H1 (cell line): Measurements from ENCODE around the gene IL37. TPM values are rescaled to one million over a fixed set of nuclear protein-coding genes. Genes with fewer than 3 reads are reported as not detected.

Experiments
- CTCF ChIA-PET: fragments of 300-600 bp; sonication (Branson Sonifier 250); formaldehyde crosslinking; loops from one replicate; lab custom pipeline; 2021; ENCODE audit not compliant: partially characterized antibody; lab: Charles Lee
- POLR2A ChIA-PET: fragments of 300-600 bp; sonication (Branson Sonifier 250); formaldehyde crosslinking; loops from one replicate; lab custom pipeline; 2021; ENCODE audit warnings: inconsistent platforms; ENCODE audit not compliant: partially characterized antibody; lab: Charles Lee
- DNase-seq, 2 experiments: peaks; one replicate each; pipeline versions ENCODE4 v3.0.0 to v3.0.0-alpha.2; 2010 to 2022; ENCODE audit warnings: low spot score in 2 of 2, low read depth in 1 of 2, mixed read lengths in 1 of 2
- FAIRE-seq: peaks from 2 replicates; lab custom pipeline; 2011; peaks lifted over from hg19 to GRCh38; lab: Jason Lieb, UNC
- H2AFZ ChIP-seq: 2 replicates; pipeline ENCODE4 v1.8.1; 2012; ENCODE audit warnings: low read length, inconsistent platforms
- H2AK5ac ChIP-seq: 2 replicates; pipeline ENCODE4 v1.6.1; 2013; ENCODE audit warnings: low read depth, low read length
- H2BK120ac ChIP-seq: replicated peaks from 2 replicates; pipeline ENCODE3; 2013; ENCODE audit warnings: low read depth, low read length, inconsistent platforms
- H2BK12ac ChIP-seq: 2 replicates; pipeline ENCODE4 v1.6.1; 2013; ENCODE audit warnings: low read depth, low read length
- H2BK15ac ChIP-seq: 2 replicates; pipeline ENCODE4 v1.6.1; 2013; ENCODE audit warnings: low read length
- H2BK20ac ChIP-seq: 2 replicates; pipeline ENCODE4 v1.6.1; 2013; ENCODE audit warnings: low read length
- H2BK5ac ChIP-seq: 2 replicates; pipeline ENCODE4 v1.6.1; 2013; ENCODE audit warnings: low read depth, low read length
- H3K14ac ChIP-seq: 2 replicates; pipeline ENCODE4 v1.6.1; 2013; ENCODE audit warnings: inconsistent platforms; ENCODE audit not compliant: insufficient read length
- H3K18ac ChIP-seq: 2 replicates; pipeline ENCODE4 v1.6.1; 2013; ENCODE audit warnings: low read length; ENCODE audit errors: extremely low read depth
- H3K23ac ChIP-seq: 2 replicates; pipeline ENCODE4 v1.6.1; 2013; ENCODE audit warnings: inconsistent platforms; ENCODE audit not compliant: insufficient read length
- H3K23me2 ChIP-seq: 2 replicates; pipeline ENCODE4 v1.6.1; 2013; ENCODE audit warnings: low read depth, low read length
- H3K27ac ChIP-seq: 2 replicates; pipeline ENCODE4 v1.6.1; 2011; ENCODE audit warnings: low read depth, low read length, inconsistent platforms
- H3K27me3 ChIP-seq, 4 experiments: replicated peaks in 1 of 4; 1 replicate in 1 of 4; 2 replicates in 3 of 4; pipeline versions ENCODE4 v1.6.1 to v1.8.1; 2011 to 2013; ENCODE audit warnings: low read length in 3 of 4, mild to moderate bottlenecking in 3 of 4, inconsistent platforms in 2 of 4, mixed read lengths in 2 of 4, moderate library complexity in 1 of 4; ENCODE audit not compliant: control insufficient read depth in 3 of 4, insufficient read depth in 3 of 4; ENCODE audit errors: extremely low read depth in 1 of 4
- H3K36me3 ChIP-seq, 4 experiments: 2 replicates each; pipeline versions ENCODE4 v1.6.1 to v1.8.1; 2011 to 2013; ENCODE audit warnings: mild to moderate bottlenecking in 4 of 4, low read length in 3 of 4, moderate library complexity in 2 of 4, control low read depth in 1 of 4, inconsistent platforms in 1 of 4; ENCODE audit not compliant: insufficient read depth in 4 of 4, control insufficient read depth in 2 of 4
- H3K4ac ChIP-seq: replicated peaks from 2 replicates; pipeline ENCODE3; 2013; ENCODE audit warnings: low read length, low read depth, mixed read lengths, inconsistent platforms; ENCODE audit not compliant: insufficient read length
- H3K4me1 ChIP-seq, 4 experiments: replicated peaks in 1 of 4; 1 replicate in 1 of 4; 2 replicates in 3 of 4; pipeline versions ENCODE4 v1.6.1 to v1.8.1; 2011 to 2013; ENCODE audit warnings: low read length in 3 of 4, inconsistent platforms in 2 of 4, mixed read lengths in 1 of 4; ENCODE audit not compliant: insufficient read depth in 4 of 4, control insufficient read depth in 3 of 4
- H3K4me2 ChIP-seq, 2 experiments: 2 replicates each; pipeline versions ENCODE4 v1.6.1 to v1.8.1; 2011 to 2013; ENCODE audit warnings: low read depth in 2 of 2, low read length in 2 of 2, control low read depth in 1 of 2, inconsistent platforms in 1 of 2, mild to moderate bottlenecking in 1 of 2; ENCODE audit not compliant: insufficient read depth in 1 of 2
- H3K4me3 ChIP-seq, 4 experiments: fragments of 200-600, 300-600 bp in 1 of 4; sonication (generic), shearing (Covaris generic), sonication (Bioruptor Twin) in 1 of 4; 2 replicates each; pipeline versions ENCODE4 v1.5.1 to v1.8.1; 2011 to 2016; ENCODE audit warnings: low read length in 4 of 4, low read depth in 3 of 4, control low read depth in 2 of 4, inconsistent platforms in 2 of 4, mild to moderate bottlenecking in 2 of 4, mixed read lengths in 1 of 4, moderate library complexity in 1 of 4; ENCODE audit not compliant: insufficient read depth in 2 of 4; ENCODE audit errors: extremely low read depth in 1 of 4
- H3K56ac ChIP-seq: replicated peaks from 2 replicates; pipeline ENCODE3; 2013; ENCODE audit warnings: low read depth, mild to moderate bottlenecking, mixed read lengths, low read length, inconsistent platforms; ENCODE audit not compliant: insufficient read length
- H3K79me1 ChIP-seq: 2 replicates; pipeline ENCODE4 v1.6.1; 2013; ENCODE audit warnings: low read depth, low read length, control low read depth
- H3K79me2 ChIP-seq, 2 experiments: 2 replicates each; pipeline versions ENCODE4 v1.6.1 to v1.8.1; 2012 to 2013; ENCODE audit warnings: low read length in 2 of 2, mild to moderate bottlenecking in 2 of 2, inconsistent platforms in 1 of 2; ENCODE audit not compliant: insufficient read depth in 2 of 2, control insufficient read depth in 1 of 2
- H3K9ac ChIP-seq, 4 experiments: replicated peaks in 1 of 4; 1 replicate in 1 of 4; 2 replicates in 3 of 4; pipeline versions ENCODE4 v1.6.1 to v1.8.1; 2011 to 2013; ENCODE audit warnings: low read depth in 3 of 4, low read length in 3 of 4, control low read depth in 2 of 4, mild to moderate bottlenecking in 2 of 4, moderate library complexity in 2 of 4, inconsistent platforms in 1 of 4; ENCODE audit errors: extremely low read depth in 1 of 4
- H3K9me3 ChIP-seq, 2 experiments: 2 replicates each; pipeline versions ENCODE4 v1.6.1 to v1.8.1; 2012 to 2013; ENCODE audit warnings: mild to moderate bottlenecking in 2 of 2, moderate library complexity in 2 of 2, control low read depth in 1 of 2, inconsistent platforms in 1 of 2, low read depth in 1 of 2, low read length in 1 of 2, mixed read lengths in 1 of 2; ENCODE audit not compliant: insufficient read depth in 2 of 2
- H4K20me1 ChIP-seq, 2 experiments: replicated peaks in 1 of 2; 2 replicates each; pipeline versions ENCODE3 to v1.8.1; 2011 to 2013; ENCODE audit warnings: inconsistent platforms in 2 of 2, low read length in 2 of 2, mild to moderate bottlenecking in 1 of 2; ENCODE audit not compliant: insufficient read depth in 2 of 2, control insufficient read depth in 1 of 2
- H4K5ac ChIP-seq: 2 replicates; pipeline ENCODE4 v1.6.1; 2013; ENCODE audit warnings: low read length, low read depth, mixed read lengths, inconsistent platforms; ENCODE audit not compliant: insufficient read length
- H4K8ac ChIP-seq: 2 replicates; pipeline ENCODE4 v1.8.0; 2013; ENCODE audit warnings: mild to moderate bottlenecking, moderate library complexity, low read length, inconsistent platforms; ENCODE audit not compliant: insufficient read depth; ENCODE audit errors: extremely low read depth
- H4K91ac ChIP-seq: replicated peaks from 2 replicates; pipeline ENCODE3; 2013; ENCODE audit warnings: low read length, mixed read lengths, inconsistent platforms; ENCODE audit not compliant: insufficient read length
- ATF2 ChIP-seq: IDR thresholded peaks from 2 replicates; pipeline ENCODE4 v1.6.1; 2012; ENCODE audit warnings: low read length, inconsistent platforms
- CBX8 ChIP-seq: fragments of 300-800, 300-1000 bp; sonication (generic); IDR thresholded peaks from 2 replicates; pipeline ENCODE4 v1.7.1; 2016; ENCODE audit warnings: low read depth, low read length, borderline replicate concordance
- CTCF ChIP-seq, 3 experiments: IDR thresholded peaks; 1 replicate in 2 of 3; 2 replicates in 1 of 3; pipeline versions ENCODE4 v1.5.1 to v1.6.1; 2011; ENCODE audit warnings: low read length in 3 of 3, mild to moderate bottlenecking in 3 of 3, inconsistent platforms in 2 of 3, low read depth in 1 of 3, moderate library complexity in 1 of 3; ENCODE audit not compliant: insufficient read depth in 1 of 3; ENCODE audit errors: control extremely low read depth in 1 of 3
- MAX ChIP-seq: IDR thresholded peaks from 2 replicates; pipeline ENCODE4 v1.6.1; 2012; ENCODE audit warnings: inconsistent platforms
- POLR2A ChIP-seq, 2 experiments: IDR thresholded peaks; 1 replicate in 1 of 2; 2 replicates in 1 of 2; pipeline ENCODE4 v1.6.1; 2011; ENCODE audit warnings: low read depth in 2 of 2, low read length in 2 of 2, mild to moderate bottlenecking in 2 of 2; ENCODE audit errors: control extremely low read depth in 1 of 2
- SAP30 ChIP-seq: fragments of 300-600 bp; sonication (generic); IDR thresholded peaks from 2 replicates; pipeline ENCODE4 v1.7.1; 2012; ENCODE audit warnings: low read length, moderate library complexity, mild to moderate bottlenecking, inconsistent platforms; ENCODE audit not compliant: insufficient read depth, insufficient replicate concordance
- SIN3A ChIP-seq, 2 experiments: IDR thresholded peaks in 1 of 2; conservative IDR thresholded peaks in 1 of 2; 2 replicates each; pipeline ENCODE4 v1.6.1; 2011 to 2012; ENCODE audit warnings: low read length in 2 of 2, improper control_type of control experiment in 1 of 2, low read depth in 1 of 2, mild to moderate bottlenecking in 1 of 2
- SP2 ChIP-seq: IDR thresholded peaks from 2 replicates; pipeline ENCODE4 v1.6.1; 2012; ENCODE audit warnings: mild to moderate bottlenecking, low read length, inconsistent platforms
- TAF7 ChIP-seq: optimal IDR thresholded peaks from 2 replicates; pipeline ENCODE3; 2011; ENCODE audit warnings: low read depth, mild to moderate bottlenecking, inconsistent platforms, low read length, moderate library complexity, borderline replicate concordance
- WGBS, 2 experiments: shearing (Covaris generic) in 1 of 2; methylation state at CpG; one replicate each; pipeline versions ENCODE4 v1.1.6 to v1.1.7; 2013 to 2015; ENCODE audit warnings: low lambda C conversion rate in 2 of 2, mixed read lengths in 2 of 2, inconsistent platforms in 1 of 2, low coverage in 1 of 2, missing lambda C conversion rate in 1 of 2; ENCODE audit not compliant: insufficient replicate concordance in 2 of 2, insufficient coverage in 1 of 2, insufficient read length in 1 of 2; ENCODE audit errors: extremely low coverage in 1 of 2, missing lambda C conversion rate in 1 of 2; 5-methylcytosine and 5-hydroxymethylcytosine counted together
- polyA plus RNA-seq, 7 experiments: library from polyadenylated mRNA; depleted of rRNA in 3 of 7; stranded (reverse) in 5 of 7; unstranded in 2 of 7; fragments of >200 nt in 5 of 7; fragments of 200-250 nt in 2 of 7; gene quantifications; 1 replicate in 5 of 7; 2 replicates in 1 of 7; 4 replicates in 1 of 7; pipeline versions ENCODE4 v1.2.1 to v1.2.3, GENCODE V29; 2011 to 2013; ENCODE audit warnings: missing spikeins in 2 of 7, mixed read lengths in 2 of 7
- total RNA-seq: library from RNA; stranded (reverse); fragmentation: NEBNext Ultra II Directional; extraction: Animal tissue kit (Norgen Biotek cat#: 25700); gene quantifications from 2 replicates; pipeline ENCODE4 v1.2.1, GENCODE V29; 2021

IL37 gene
- total and polyA plus RNA-seq, 2 of the 8 experiments (the other 6 are each of a cell fraction or from before 2014, with no cell fraction given) = 0.18 TPM; not detected in 1

GRCh38 chr2:112919086-112919485, 8.1 kb downstream of the IL37 start:
- DNase-seq (no peak), FAIRE-seq (no peak)
- Histone ChIP-seq H3K9me3 (peaks cover 2 to 9% of the 10 kb centered on the region in 2 experiments; a peak in 2 of 4 replicates), H4K8ac (no peak overlapping the region), H4K5ac (no peak overlapping the region), H3K23ac (no peak overlapping the region), H3K4me1 (no peaks in the 10 kb centered on the region), H3K4me3 (no peak overlapping the region), H3K23me2 (no peaks in the 10 kb centered on the region), H2BK120ac (no peak overlapping the region), H3K4me2 (no peak overlapping the region), H3K27me3 (no peaks in the 10 kb centered on the region; a peak in 1 of 7 replicates), H2BK5ac (no peak overlapping the region), H3K79me1 (no peaks in the 10 kb centered on the region), H3K79me2 (no peaks in the 10 kb centered on the region), H3K18ac (no peak overlapping the region), H3K9ac (no peak overlapping the region), H3K14ac (no peak overlapping the region), H4K91ac (no peak overlapping the region), H2AFZ (no peak overlapping the region), H3K56ac (no peak overlapping the region), H2AK5ac (no peak overlapping the region), H2BK15ac (no peak overlapping the region), H2BK12ac (no peak overlapping the region), H3K27ac (no peak overlapping the region), H4K20me1 (no peaks in the 10 kb centered on the region), H3K36me3 (no peaks in the 10 kb centered on the region), H3K4ac (no peak overlapping the region), H2BK20ac (no peak overlapping the region)
- POLR2A ChIA-PET = no interaction called here
- CTCF ChIA-PET = interaction anchor here (1.0 to 1.2 kb wide), 2 partner anchors 23 to 33 kb away, joined by 4 to 5 read pairs; no protein-coding TSS in a partner anchor
- 82% methylated on average over 1 of the region's 1 CpG; no CpG with 5 or more reads in 1 of the 2 experiments for WGBS, 2 experiments
- TF ChIP-seq CTCF (IDR thresholded peaks at IDR 0.05; ENCODE audit: control extremely low read depth in 1 of 3, insufficient read depth in 1 of 3, low read depth in 1 of 3, low read length in 3 of 3) (no peak), TAF7 (no peak), MAX (no peak), SP2 (no peak), SAP30 (no peak), ATF2 (no peak), CBX8 (no peak), POLR2A (IDR thresholded peaks at IDR 0.05; ENCODE audit: control extremely low read depth in 1 of 2, low read depth in 2 of 2, low read length in 2 of 2) (no peak), SIN3A (conservative IDR thresholded peaks at IDR 0.05 in 1 of 2, IDR thresholded peaks at IDR 0.05 in 1 of 2; ENCODE audit: low read depth in 1 of 2, low read length in 2 of 2) (no peak)
